K562 (cell line): ENCODE results near the gene FTL. TPM values are rescaled to one million over a fixed set of nuclear protein-coding genes. Genes with fewer than 3 reads are reported as not detected.
A peak's percentile ranks its signal among the peaks of the same experiment; 100 is the strongest.

Experiments used
- CHD7 ChIP-seq: fragments of 200-600 bp; sonication (generic); IDR thresholded peaks from one replicate; pipeline ENCODE4 v1.6.1; 2012; ENCODE audit warnings: mild to moderate bottlenecking, low read depth, low read length, inconsistent platforms
- ETV1 ChIP-seq: fragments of 450-650 bp; conservative IDR thresholded peaks from 2 replicates; pipeline ENCODE4 v1.6.1; 2016; ENCODE audit warnings: missing genetic modification characterization, control low read depth, low read depth, missing compliant biosample characterization
- HMBOX1 ChIP-seq: sonication (generic); IDR thresholded peaks from 2 replicates; pipeline ENCODE4 v1.6.1; 2016
- IRF9 ChIP-seq: fragments of 450-650 bp; IDR thresholded peaks from 2 replicates; pipeline ENCODE4 v1.6.1; 2016; ENCODE audit warnings: missing biosample characterization, missing genetic modification characterization
- KLF10 ChIP-seq: fragments of 250-450 bp; sonication (Bioruptor Pico); IDR thresholded peaks from 2 replicates; pipeline ENCODE4 v1.6.1; 2021; ENCODE audit warnings: matching md5 sums
- RREB1 ChIP-seq: fragments of 250-450 bp; sonication (Bioruptor Pico); IDR thresholded peaks from 2 replicates; pipeline ENCODE4 v1.4.0; 2020
- SPI1 ChIP-seq: IDR thresholded peaks from 2 replicates; pipeline ENCODE4 v1.6.1; 2011; ENCODE audit warnings: low read depth, low read length, control low read depth, borderline replicate concordance
- ZBTB7A ChIP-seq: IDR thresholded peaks from 2 replicates; pipeline ENCODE4 v1.6.1; 2011; ENCODE audit warnings: low read depth, mild to moderate bottlenecking, low read length, moderate library complexity, borderline replicate concordance; ENCODE audit not compliant: control insufficient read depth
- polyA plus RNA-seq, 8 experiments: library from polyadenylated mRNA; depleted of rRNA in 4 of 8; stranded (reverse) in 5 of 8; unstranded in 3 of 8; fragments of >200 nt; fragmentation: Nextera tagmentation in 2 of 8; fragmentation: Illumina TruSeq in 1 of 8; extraction: Ambion mirVana in 2 of 8; extraction: Trizol in 1 of 8; gene quantifications; 2 replicates each; pipeline versions ENCODE4 v1.2.1 to v1.2.3, GENCODE V29; 2011 to 2014; ENCODE audit warnings: inconsistent platforms in 1 of 8, missing spikeins in 1 of 8
- total RNA-seq, 7 experiments: library from RNA; depleted of rRNA in 6 of 7; stranded (reverse); fragments of >200 nt in 6 of 7; fragmentation: Illumina TruSeq in 2 of 7; extraction: Trizol in 2 of 7; gene quantifications; 2 replicates each; pipeline versions ENCODE4 v1.2.1 to v1.2.3, GENCODE V29; 2011 to 2021; ENCODE audit warnings: low replicate concordance in 1 of 7

Gene FTL
- total and polyA plus RNA-seq, 9 of the 15 experiments (the other 6 are each of a cell fraction or from before 2014, with no cell fraction given) = 1,231 to 27,415 (median 3,965) TPM

- no peak for TF ChIP-seq KLF10
- no peak for TF ChIP-seq RREB1 (CRISPR knock-in tag)
- 0 out of 2 replicates have a peak, but pooled peaks have one; percentile 12 for TF ChIP-seq SPI1
- no peak for TF ChIP-seq IRF9 (tag)
- no peak for TF ChIP-seq ZBTB7A
- TF ChIP-seq CHD7 = no peak
- TF ChIP-seq ETV1 (tag) = peak; percentile 65
- 0 out of 2 replicates have a peak, but pooled peaks have one; percentile 19 for TF ChIP-seq HMBOX1
Observed at GRCh38 chr19:48943081-48943480, 22.0 kb upstream of the FTL start (continued).
